Brain microvascular endothelial cell (primary cell): ENCODE results near the gene PCK2.

Experiments
- DNase-seq: peaks from one replicate; pipeline ENCODE4 v3.0.0-alpha.2; 2020
- H3K27ac ChIP-seq: fragments of 250-450 bp; sonication (Bioruptor Pico); 2 replicates; pipeline ENCODE4 v1.5.1; 2020; ENCODE audit warnings: mild to moderate bottlenecking, moderate library complexity
- H3K27me3 ChIP-seq: fragments of 250-450 bp; sonication (Bioruptor Pico); replicated peaks from 2 replicates; pipeline ENCODE4 v1.5.1; 2020; ENCODE audit warnings: mild to moderate bottlenecking
- H3K36me3 ChIP-seq: fragments of 250-450 bp; sonication (Bioruptor Pico); replicated peaks from 2 replicates; pipeline ENCODE4 v1.5.1; 2020; ENCODE audit warnings: mild to moderate bottlenecking
- H3K4me3 ChIP-seq: 2 replicates; pipeline ENCODE4 v1.5.1; 2011; ENCODE audit warnings: low read depth, mild to moderate bottlenecking, control low read depth, low read length, moderate library complexity
- in situ Hi-C: cut with HindIII; loops from 2 replicates; pipeline ENCODE4 v1.10.0; 2017; ENCODE audit warnings: low sequenced_read_pairs, low pct_ligation_motif_present
- TF ChIP-seq, protein P1 (sequence below): IDR thresholded peaks from 2 replicates; pipeline ENCODE4 v1.5.1; 2011; ENCODE audit warnings: low read depth, mild to moderate bottlenecking, moderate library complexity, low read length, control low read depth, inconsistent platforms; ENCODE audit errors: missing control alignments

PCK2 gene

DNA sequence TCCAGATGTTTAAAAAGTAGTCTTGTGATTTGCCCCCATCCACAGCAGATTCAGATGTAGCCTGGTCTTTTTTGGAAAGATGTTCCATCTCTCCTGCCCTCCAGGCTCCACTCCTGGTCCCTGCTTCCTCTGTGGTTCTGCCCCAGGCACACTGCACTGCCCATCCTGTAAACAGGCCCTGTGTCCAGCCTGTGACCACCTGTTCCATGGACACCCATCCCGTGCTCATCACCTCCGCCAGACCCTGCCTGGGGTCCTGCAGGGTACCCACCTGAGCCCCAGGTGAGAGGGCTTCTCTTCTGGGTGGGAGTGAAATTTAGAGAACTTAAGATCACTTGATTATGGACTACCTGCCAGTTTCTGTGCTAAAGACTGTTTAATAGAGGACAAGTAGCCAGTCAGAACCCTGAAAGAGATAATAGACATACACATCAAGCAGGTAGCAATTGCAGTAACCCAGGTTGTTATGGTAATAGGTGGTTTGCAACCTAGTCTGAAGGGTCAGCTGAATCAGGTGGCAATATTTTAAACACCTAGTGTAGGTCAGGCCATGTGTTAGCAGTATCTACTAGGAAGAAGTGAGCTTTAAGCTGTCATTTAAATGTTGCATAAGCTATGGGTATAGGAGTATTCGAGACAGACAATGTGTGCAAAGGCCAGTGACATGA lies 55.3 kb downstream of the PCK2 start:
- in situ Hi-C loops: no loop called here
- DNase-seq: no peak
- Histone ChIP-seq H3K27ac (no peak overlapping the region), H3K36me3 (peaks cover 33% of the 10 kb centered on the region), H3K27me3 (no peaks in the 10 kb centered on the region), H3K4me3 (no peak overlapping the region)
- TF ChIP-seq, protein P1, sequence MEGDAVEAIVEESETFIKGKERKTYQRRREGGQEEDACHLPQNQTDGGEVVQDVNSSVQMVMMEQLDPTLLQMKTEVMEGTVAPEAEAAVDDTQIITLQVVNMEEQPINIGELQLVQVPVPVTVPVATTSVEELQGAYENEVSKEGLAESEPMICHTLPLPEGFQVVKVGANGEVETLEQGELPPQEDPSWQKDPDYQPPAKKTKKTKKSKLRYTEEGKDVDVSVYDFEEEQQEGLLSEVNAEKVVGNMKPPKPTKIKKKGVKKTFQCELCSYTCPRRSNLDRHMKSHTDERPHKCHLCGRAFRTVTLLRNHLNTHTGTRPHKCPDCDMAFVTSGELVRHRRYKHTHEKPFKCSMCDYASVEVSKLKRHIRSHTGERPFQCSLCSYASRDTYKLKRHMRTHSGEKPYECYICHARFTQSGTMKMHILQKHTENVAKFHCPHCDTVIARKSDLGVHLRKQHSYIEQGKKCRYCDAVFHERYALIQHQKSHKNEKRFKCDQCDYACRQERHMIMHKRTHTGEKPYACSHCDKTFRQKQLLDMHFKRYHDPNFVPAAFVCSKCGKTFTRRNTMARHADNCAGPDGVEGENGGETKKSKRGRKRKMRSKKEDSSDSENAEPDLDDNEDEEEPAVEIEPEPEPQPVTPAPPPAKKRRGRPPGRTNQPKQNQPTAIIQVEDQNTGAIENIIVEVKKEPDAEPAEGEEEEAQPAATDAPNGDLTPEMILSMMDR: no peak

DNA sequence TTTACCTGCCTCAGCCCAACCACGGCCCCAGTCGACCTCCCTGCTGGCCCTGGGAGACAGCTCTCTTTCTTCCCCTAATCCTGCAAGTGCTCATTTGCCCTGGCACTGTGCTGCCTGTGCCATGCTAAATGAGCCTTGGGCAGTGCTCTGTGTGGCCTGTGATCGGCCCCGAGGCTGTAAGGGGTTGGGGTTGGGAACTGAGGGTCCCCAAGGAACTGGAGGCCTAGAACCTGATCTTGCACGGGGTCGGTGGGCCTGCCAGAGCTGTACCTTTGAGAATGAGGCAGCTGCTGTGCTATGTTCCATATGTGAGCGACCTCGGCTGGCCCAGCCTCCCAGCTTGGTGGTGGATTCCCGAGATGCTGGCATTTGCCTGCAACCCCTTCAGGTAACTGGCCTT lies 56.0 kb downstream of the PCK2 start:
- peaks cover 39% of the 10 kb centered on the region for H3K36me3 ChIP-seq
- no peak overlapping the region for H3K27ac ChIP-seq
- no peak for DNase-seq
- in situ Hi-C loops: no loop called here
- no peaks in the 10 kb centered on the region for H3K27me3 ChIP-seq
- TF ChIP-seq, protein P1: no peak
- H3K4me3 ChIP-seq: no peak overlapping the region

DNA sequence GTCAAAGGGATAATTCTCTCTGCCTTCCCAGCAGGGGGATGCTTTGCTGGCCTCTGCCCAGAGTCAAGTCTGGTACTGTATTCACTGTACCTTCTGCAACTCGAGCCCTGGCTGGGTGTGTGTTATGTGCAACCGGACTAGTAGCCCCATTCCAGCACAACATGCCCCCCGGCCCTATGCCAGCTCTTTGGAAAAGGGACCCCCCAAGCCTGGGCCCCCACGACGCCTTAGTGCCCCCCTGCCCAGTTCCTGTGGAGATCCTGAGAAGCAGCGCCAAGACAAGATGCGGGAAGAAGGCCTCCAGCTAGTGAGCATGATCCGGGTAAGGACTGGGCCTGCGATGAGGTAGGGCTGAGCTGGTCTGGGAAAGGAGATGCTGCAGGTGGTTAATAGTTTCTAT lies 56.5 kb downstream of the PCK2 start:
- TF ChIP-seq, protein P1: no peak
- in situ Hi-C loops: no loop called here
- no peaks in the 10 kb centered on the region for H3K27me3 ChIP-seq
- no peak for DNase-seq
- H3K4me3 ChIP-seq: no peak overlapping the region
- no peak overlapping the region for H3K27ac ChIP-seq
- H3K36me3 ChIP-seq: peaks cover 44% of the 10 kb centered on the region

DNA sequence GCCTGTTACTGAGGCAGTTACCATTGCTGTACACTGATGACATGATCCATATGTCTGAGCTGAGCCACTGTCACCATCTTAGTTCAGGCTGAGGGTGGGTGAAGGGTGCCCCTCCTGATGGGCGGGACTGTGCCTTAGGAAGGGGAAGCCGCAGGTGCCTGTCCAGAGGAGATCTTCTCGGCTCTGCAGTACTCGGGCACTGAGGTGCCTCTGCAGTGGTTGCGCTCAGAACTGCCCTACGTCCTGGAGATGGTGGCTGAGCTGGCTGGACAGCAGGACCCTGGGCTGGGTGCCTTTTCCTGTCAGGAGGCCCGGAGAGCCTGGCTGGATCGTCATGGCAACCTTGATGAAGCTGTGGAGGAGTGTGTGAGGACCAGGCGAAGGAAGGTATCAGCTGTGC lies 56.9 kb downstream of the PCK2 start:
- peaks cover 49% of the 10 kb centered on the region for H3K36me3 ChIP-seq
- no peaks in the 10 kb centered on the region for H3K27me3 ChIP-seq
- in situ Hi-C loops: no loop called here
- H3K27ac ChIP-seq: no peak overlapping the region
- no peak overlapping the region for H3K4me3 ChIP-seq
- DNase-seq: no peak
- TF ChIP-seq, protein P1: no peak

DNA sequence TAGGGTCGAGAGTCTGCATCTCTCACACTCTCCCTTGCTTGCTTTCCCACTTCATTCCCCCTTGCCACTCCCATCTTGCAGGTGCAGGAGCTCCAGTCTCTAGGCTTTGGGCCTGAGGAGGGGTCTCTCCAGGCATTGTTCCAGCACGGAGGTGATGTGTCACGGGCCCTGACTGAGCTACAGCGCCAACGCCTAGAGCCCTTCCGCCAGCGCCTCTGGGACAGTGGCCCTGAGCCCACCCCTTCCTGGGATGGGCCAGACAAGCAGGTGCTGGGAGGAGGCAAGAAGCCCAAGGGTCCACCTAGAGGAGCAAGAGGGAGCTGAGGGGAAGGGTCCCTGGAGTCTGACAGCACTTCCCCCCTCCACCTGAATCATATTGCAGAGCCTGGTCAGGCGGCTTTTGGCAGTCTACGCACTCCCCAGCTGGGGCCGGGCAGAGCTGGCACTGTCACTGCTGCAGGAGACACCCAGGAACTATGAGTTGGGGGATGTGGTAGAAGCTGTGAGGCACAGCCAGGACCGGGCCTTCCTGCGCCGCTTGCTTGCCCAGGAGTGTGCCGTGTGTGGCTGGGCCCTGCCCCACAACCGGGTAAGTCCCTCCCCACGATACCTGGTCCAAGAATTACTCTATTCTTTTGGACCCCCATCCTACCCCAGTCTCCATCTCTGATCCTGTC lies 57.4 kb downstream of the PCK2 start:
- H3K27me3 ChIP-seq: no peaks in the 10 kb centered on the region
- H3K36me3 ChIP-seq: peaks cover 54% of the 10 kb centered on the region
- no peak overlapping the region for H3K4me3 ChIP-seq
- TF ChIP-seq, protein P1: no peak
- in situ Hi-C loops: no loop called here
- DNase-seq: no peak
- no peak overlapping the region for H3K27ac ChIP-seq
